OCI-LY3 (cell line): ENCODE measurements around the gene KCNK7.

ENCODE experiments used
- H2AFZ ChIP-seq: fragments of 200-600, 300-600 bp; shearing (Covaris generic); 2 replicates; pipeline ENCODE4 v1.6.0; 2014; ENCODE audit warnings: antibody characterized with exemption, low read depth, low read length
- H3K27ac ChIP-seq: fragments of 200-600, 300-600 bp; sonication (generic); 2 replicates; pipeline ENCODE4 v1.5.1; 2014; ENCODE audit warnings: mild to moderate bottlenecking, low read length, moderate library complexity, mixed read lengths
- H3K27me3 ChIP-seq: fragments of 200-600, 300-600 bp; sonication (generic); 2 replicates; pipeline ENCODE4 v1.6.1; 2014; ENCODE audit warnings: low read depth, low read length, mixed read lengths
- H3K36me3 ChIP-seq: fragments of 200-600, 300-600 bp; sonication (generic); replicated peaks from 2 replicates; pipeline ENCODE3; 2014; ENCODE audit warnings: low read depth, low read length, mixed read lengths
- H3K4me1 ChIP-seq: fragments of 300-600, 200-600 bp; sonication (generic); 2 replicates; pipeline ENCODE4 v1.6.1; 2014; ENCODE audit warnings: low read length, mixed read lengths
- H3K4me2 ChIP-seq: fragments of 200-600, 300-600 bp; sonication (generic); 2 replicates; pipeline ENCODE4 v1.6.1; 2014; ENCODE audit warnings: low read length, mixed read lengths
- H3K4me3 ChIP-seq: fragments of 300-600, 200-600 bp; sonication (generic); 2 replicates; pipeline ENCODE4 v1.5.1; 2014; ENCODE audit warnings: antibody characterized with exemption, mild to moderate bottlenecking, low read length, moderate library complexity
- H3K79me2 ChIP-seq: fragments of 300-600, 200-600 bp; shearing (Covaris generic); 2 replicates; pipeline ENCODE4 v1.6.1; 2014; ENCODE audit warnings: mild to moderate bottlenecking, low read length, mixed read lengths
- H3K9ac ChIP-seq: fragments of 300-600, 200-600 bp; shearing (Covaris generic); 2 replicates; pipeline ENCODE4 v1.6.0; 2014; ENCODE audit warnings: mild to moderate bottlenecking, low read length, moderate library complexity
- H3K9me3 ChIP-seq: fragments of 200-600, 300-600 bp; shearing (Covaris generic); 2 replicates; pipeline ENCODE4 v1.6.1; 2014; ENCODE audit warnings: low read length, mixed read lengths; ENCODE audit not compliant: insufficient read depth
- H4K20me1 ChIP-seq: fragments of 200-600, 300-600 bp; sonication (generic); 2 replicates; pipeline ENCODE4 v1.6.1; 2016; ENCODE audit warnings: low read length, mixed read lengths; ENCODE audit not compliant: insufficient read depth
- EZH2phosphoT487 ChIP-seq: fragments of 200-600 bp; shearing (Covaris generic); IDR thresholded peaks from 2 replicates; pipeline ENCODE4 v1.6.1; 2018; ENCODE audit warnings: antibody characterized with exemption, mixed run types, low read depth
- TF ChIP-seq, protein P1 (sequence below): fragments of 200-600, 300-600 bp; sonication (generic); IDR thresholded peaks from 2 replicates; pipeline ENCODE4 v1.5.1; 2014; ENCODE audit warnings: antibody characterized with exemption, low read length, low read depth

KCNK7 gene

DNA sequence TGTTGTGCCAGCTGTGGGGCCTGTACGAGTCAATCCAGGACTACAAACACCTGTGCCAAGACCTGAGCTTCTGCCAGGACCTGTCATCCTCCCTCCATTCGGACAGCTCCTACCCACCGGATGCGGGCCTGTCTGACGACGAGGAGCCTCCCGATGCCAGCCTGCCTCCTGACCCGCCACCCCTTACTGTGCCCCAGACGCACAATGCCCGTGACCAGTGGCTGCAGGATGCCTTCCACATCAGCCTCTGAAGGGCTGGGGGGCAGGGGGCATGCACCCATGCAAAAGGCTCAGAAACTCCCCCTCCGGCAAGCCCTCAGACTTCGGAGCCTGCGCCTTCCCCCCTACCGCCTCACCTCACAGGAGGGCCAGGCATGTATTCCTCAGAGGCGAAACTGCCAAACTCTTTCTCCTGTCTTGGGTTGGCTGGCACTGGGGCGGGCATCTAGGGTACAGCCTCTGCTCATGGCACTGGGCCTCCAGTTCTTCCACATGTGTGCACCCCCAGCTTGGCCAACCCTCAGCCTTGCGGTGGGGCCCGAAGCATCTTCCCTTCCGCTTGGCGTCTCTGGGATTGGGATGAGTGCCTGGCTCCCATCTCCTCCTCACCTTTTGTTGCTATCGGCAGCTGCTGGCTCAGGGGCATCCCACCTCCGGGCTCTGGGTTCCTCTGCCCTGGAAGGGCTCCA is 22.1 kb downstream of the KCNK7 start:
- Histone ChIP-seq H3K4me3 (peak overlapping the region; percentile 82), H3K4me1 (peaks cover 55% of the 10 kb centered on the region), H3K27me3 (no peaks in the 10 kb centered on the region), H3K27ac (peak overlapping the region; percentile 44), H3K9me3 (no peaks in the 10 kb centered on the region), H3K9ac (peak overlapping the region; percentile 52; the same call in 1 of the 2 replicates), H4K20me1 (peaks cover 13% of the 10 kb centered on the region), H3K4me2 (peak overlapping the region; percentile 90), H2AFZ (no peak overlapping the region), H3K79me2 (peaks cover 54% of the 10 kb centered on the region), H3K36me3 (peaks cover 3% of the 10 kb centered on the region)
- no peak for TF ChIP-seq EZH2phosphoT487
- TF ChIP-seq, protein P1, sequence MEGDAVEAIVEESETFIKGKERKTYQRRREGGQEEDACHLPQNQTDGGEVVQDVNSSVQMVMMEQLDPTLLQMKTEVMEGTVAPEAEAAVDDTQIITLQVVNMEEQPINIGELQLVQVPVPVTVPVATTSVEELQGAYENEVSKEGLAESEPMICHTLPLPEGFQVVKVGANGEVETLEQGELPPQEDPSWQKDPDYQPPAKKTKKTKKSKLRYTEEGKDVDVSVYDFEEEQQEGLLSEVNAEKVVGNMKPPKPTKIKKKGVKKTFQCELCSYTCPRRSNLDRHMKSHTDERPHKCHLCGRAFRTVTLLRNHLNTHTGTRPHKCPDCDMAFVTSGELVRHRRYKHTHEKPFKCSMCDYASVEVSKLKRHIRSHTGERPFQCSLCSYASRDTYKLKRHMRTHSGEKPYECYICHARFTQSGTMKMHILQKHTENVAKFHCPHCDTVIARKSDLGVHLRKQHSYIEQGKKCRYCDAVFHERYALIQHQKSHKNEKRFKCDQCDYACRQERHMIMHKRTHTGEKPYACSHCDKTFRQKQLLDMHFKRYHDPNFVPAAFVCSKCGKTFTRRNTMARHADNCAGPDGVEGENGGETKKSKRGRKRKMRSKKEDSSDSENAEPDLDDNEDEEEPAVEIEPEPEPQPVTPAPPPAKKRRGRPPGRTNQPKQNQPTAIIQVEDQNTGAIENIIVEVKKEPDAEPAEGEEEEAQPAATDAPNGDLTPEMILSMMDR = no peak

DNA sequence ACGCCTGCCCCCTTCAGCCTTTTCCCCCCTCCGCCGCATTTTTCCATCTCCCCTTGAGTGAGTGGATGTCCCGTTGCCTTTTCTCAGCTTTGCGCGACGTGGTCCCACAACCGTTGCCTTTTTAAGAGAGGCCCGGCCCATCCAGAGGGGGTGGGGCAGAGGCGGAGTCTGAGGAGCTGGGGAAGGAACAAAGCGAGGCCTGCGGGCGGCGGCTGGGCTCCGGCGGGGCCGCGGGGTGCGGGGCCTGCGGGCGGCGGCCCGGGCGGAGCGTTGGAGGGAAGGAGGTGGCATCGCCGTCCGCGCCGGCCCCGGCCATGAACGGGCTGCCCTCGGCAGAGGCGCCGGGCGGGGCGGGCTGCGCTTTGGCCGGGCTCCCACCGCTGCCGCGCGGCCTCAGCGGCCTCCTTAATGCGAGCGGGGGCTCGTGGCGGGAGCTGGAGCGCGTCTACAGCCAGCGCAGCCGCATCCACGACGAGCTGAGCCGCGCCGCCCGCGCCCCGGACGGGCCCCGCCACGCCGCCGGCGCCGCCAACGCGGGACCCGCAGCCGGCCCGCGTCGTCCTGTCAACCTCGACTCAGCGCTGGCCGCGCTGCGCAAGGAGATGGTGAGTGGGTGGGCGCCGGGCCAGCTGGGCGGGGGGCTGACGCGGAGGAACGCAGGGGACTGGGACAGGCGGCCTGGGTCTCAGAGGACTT is 23.1 kb downstream of the KCNK7 start, which contains the start of gene FAM89B:
TSS of gene FAM89B (plus strand) at position 183 of the 696 bp plus-strand sequence. CDS start at position 315, 132 bp downstream.
- Histone ChIP-seq H3K9ac (peak within 1 kb of the TSS; percentile 52), H2AFZ (no peak within 1 kb of the TSS), H3K9me3 (no peaks in the 10 kb centered on the region), H3K4me3 (peak within 1 kb of the TSS; percentile 82), H3K36me3 (peaks cover 8% of the 10 kb centered on the region), H3K4me2 (peak within 1 kb of the TSS; percentile 90), H4K20me1 (peaks cover 13% of the 10 kb centered on the region), H3K4me1 (peaks cover 51% of the 10 kb centered on the region), H3K27me3 (no peaks in the 10 kb centered on the region), H3K79me2 (peaks cover 63% of the 10 kb centered on the region), H3K27ac (peak within 1 kb of the TSS; percentile 38)
- TF ChIP-seq, protein P1 = no peak
- TF ChIP-seq EZH2phosphoT487 = no peak

DNA sequence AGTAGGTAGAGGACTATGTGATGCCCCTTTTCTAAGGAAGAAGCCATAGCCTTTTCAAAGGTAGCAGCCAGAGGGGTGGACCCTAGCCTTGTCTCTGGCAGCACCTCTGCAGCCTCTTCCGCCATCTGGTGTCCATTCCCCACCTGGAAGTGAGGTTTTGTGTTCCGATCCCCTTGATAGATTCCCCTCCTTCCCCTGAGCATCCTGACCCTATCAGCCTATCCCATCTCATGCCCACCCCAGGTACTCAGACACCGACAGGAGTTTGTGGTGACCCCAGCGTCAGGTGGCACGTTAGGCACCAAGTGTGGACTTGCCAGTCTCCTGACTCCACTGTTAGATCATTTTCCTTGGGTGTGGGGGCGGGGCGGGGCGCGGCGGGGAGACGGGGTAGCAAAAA is 23.7 kb downstream of the KCNK7 start:
- H3K9ac ChIP-seq = peak overlapping the region; percentile 14; the same call in 1 of the 2 replicates
- peak overlapping the region; percentile 38 for H3K27ac ChIP-seq
- peak overlapping the region; percentile 90 for H3K4me2 ChIP-seq
- no peak for TF ChIP-seq EZH2phosphoT487
- TF ChIP-seq, protein P1 = peak; percentile 50
- H3K36me3 ChIP-seq = peaks cover 8% of the 10 kb centered on the region
- peaks cover 46% of the 10 kb centered on the region for H3K4me1 ChIP-seq
- H3K4me3 ChIP-seq = peak overlapping the region; percentile 82
- H4K20me1 ChIP-seq = peaks cover 13% of the 10 kb centered on the region
- H2AFZ ChIP-seq = no peak overlapping the region
- H3K9me3 ChIP-seq = no peaks in the 10 kb centered on the region
- H3K27me3 ChIP-seq = no peaks in the 10 kb centered on the region
- peaks cover 57% of the 10 kb centered on the region for H3K79me2 ChIP-seq

DNA sequence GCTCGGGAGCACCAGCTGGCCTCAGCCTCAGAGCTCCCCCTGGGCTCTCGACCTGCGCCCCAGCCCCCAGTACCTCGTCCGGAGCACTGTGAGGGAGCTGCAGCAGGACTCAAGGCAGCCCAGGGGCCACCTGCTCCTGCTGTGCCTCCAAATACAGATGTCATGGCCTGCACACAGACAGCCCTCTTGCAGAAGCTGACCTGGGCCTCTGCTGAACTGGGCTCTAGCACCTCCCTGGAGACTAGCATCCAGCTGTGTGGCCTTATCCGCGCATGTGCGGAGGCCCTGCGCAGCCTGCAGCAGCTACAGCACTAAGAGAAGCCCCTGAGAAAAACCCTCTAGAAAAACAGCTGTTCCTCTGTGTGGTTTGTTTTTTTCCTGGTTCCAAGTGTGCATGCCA is 24.2 kb downstream of the KCNK7 start:
- Histone ChIP-seq H3K4me3 (peak overlapping the region; percentile 82), H3K27ac (peak overlapping the region; percentile 38), H4K20me1 (peaks cover 13% of the 10 kb centered on the region), H3K79me2 (peaks cover 52% of the 10 kb centered on the region), H3K4me1 (peaks cover 41% of the 10 kb centered on the region), H2AFZ (no peak overlapping the region), H3K27me3 (no peaks in the 10 kb centered on the region), H3K9me3 (no peaks in the 10 kb centered on the region), H3K4me2 (peak overlapping the region; percentile 90), H3K36me3 (peaks cover 12% of the 10 kb centered on the region), H3K9ac (0 out of 2 replicates have a peak overlapping the region, but pooled peaks have one; percentile 14)
- TF ChIP-seq, protein P1 = no peak
